Esophagus muscularis mucosa (tissue), 4 donors: ENCODE data around the gene CARMIL3. TPM values are rescaled to one million over a fixed set of nuclear protein-coding genes. Genes with fewer than 3 reads are reported as not detected.

ENCODE experiments used
- DNase-seq: peaks from one replicate; pipeline ENCODE4 v3.0.0-alpha.2; 2017; ENCODE audit errors: extremely low spot score
- H3K27ac ChIP-seq, 4 donors: fragments of 200-600 bp; sonication (generic); replicated peaks in 1 of 4; 1 replicate in 3 of 4; 2 replicates in 1 of 4; pipeline ENCODE4 v1.5.1; 2016 to 2019; ENCODE audit warnings: mild to moderate bottlenecking in 1 of 4
- H3K27me3 ChIP-seq, 4 donors: fragments of 200-600 bp; sonication (generic); one replicate each; pipeline versions ENCODE4 v1.5.1 to v1.6.0; 2016 to 2019
- H3K36me3 ChIP-seq, 4 donors: fragments of 200-600 bp; sonication (generic); one replicate each; pipeline ENCODE4 v1.5.1; 2016 to 2019
- H3K4me1 ChIP-seq, 4 donors: fragments of 200-600 bp; sonication (generic); one replicate each; pipeline ENCODE4 v1.5.1; 2016 to 2019
- H3K4me3 ChIP-seq, 4 donors: fragments of 200-600 bp; sonication (generic); 1 replicate in 2 of 4; 2 replicates in 2 of 4; pipeline ENCODE4 v1.5.1; 2016 to 2019; ENCODE audit warnings: mild to moderate bottlenecking in 4 of 4, moderate library complexity in 1 of 4
- H3K9me3 ChIP-seq, 4 donors: fragments of 200-600 bp; sonication (generic); 1 replicate in 3 of 4; 2 replicates in 1 of 4; pipeline ENCODE4 v1.5.1; 2016 to 2019
- EP300 ChIP-seq: sonication (generic); formaldehyde crosslinking; IDR thresholded peaks from one replicate; pipeline ENCODE4 v1.6.1; 2017; ENCODE audit warnings: antibody characterized with exemption
- POLR2A ChIP-seq: fragments of 450-650 bp; IDR thresholded peaks from one replicate; pipeline ENCODE4 v1.6.1; 2017; ENCODE audit warnings: antibody characterized with exemption, moderate library complexity, mild to moderate bottlenecking, low read depth
- POLR2AphosphoS5 ChIP-seq, 2 donors: sonication (generic); formaldehyde crosslinking; IDR thresholded peaks; one replicate each; pipeline ENCODE4 v1.6.1; 2017; ENCODE audit warnings: antibody characterized with exemption in 2 of 2
- WGBS: methylation state at CpG from one replicate; pipeline ENCODE4 v1.1.5; 2018; 5-methylcytosine and 5-hydroxymethylcytosine counted together
- intact Hi-C: fragments of 100-400 bp; cut with DNase I; formaldehyde crosslinking; loops from one replicate; pipeline ENCODE4 v1.15.1; 2023
- total RNA-seq, 4 donors: library from RNA; depleted of rRNA; stranded (reverse); fragments of >200 nt; gene quantifications; one replicate each; pipeline versions ENCODE4 v1.1.0 to v1.2.1, GENCODE V29; 2016
- TF ChIP-seq, protein P1 (sequence below), 3 experiments: fragments of 200-600 bp in 2 of 3; fragments of 450-650 bp in 1 of 3; sonication (generic) in 2 of 3; IDR thresholded peaks; one replicate each; pipeline ENCODE4 v1.5.1; 2017 to 2019; ENCODE audit warnings: antibody characterized with exemption in 3 of 3, mild to moderate bottlenecking in 2 of 3, moderate library complexity in 1 of 3

The CARMIL3 gene
- total RNA-seq, 4 donors from 2014 or later: 0.17 to 0.29 TPM; not detected in 2

- DNase-seq: no peak
- intact Hi-C loops: no loop called here
Measured at GRCh38 chr14:24098229-24098926, 46.6 kb downstream of the CARMIL3 start.

GRCh38 chr14:24098927-24099813, 47.4 kb downstream of the CARMIL3 start:
- Histone ChIP-seq H3K4me1 (peaks cover 13 to 14% (median 14%) of the 10 kb centered on the region in 4 donors), H3K27ac (no peak overlapping the region), H3K36me3 (peaks cover 5 to 39% (median 24%) of the 10 kb centered on the region in 4 donors), H3K4me3 (no peak overlapping the region), H3K9me3 (no peaks in the 10 kb centered on the region), H3K27me3 (no peaks in the 10 kb centered on the region)
- 92% methylated on average over 15 of the region's 17 CpGs for WGBS
- intact Hi-C loops: no loop called here
- no peak for DNase-seq
- TF ChIP-seq EP300 (no peak), POLR2AphosphoS5 (IDR thresholded peaks at IDR 0.05) (no peak), POLR2A (no peak)
- TF ChIP-seq, protein P1, sequence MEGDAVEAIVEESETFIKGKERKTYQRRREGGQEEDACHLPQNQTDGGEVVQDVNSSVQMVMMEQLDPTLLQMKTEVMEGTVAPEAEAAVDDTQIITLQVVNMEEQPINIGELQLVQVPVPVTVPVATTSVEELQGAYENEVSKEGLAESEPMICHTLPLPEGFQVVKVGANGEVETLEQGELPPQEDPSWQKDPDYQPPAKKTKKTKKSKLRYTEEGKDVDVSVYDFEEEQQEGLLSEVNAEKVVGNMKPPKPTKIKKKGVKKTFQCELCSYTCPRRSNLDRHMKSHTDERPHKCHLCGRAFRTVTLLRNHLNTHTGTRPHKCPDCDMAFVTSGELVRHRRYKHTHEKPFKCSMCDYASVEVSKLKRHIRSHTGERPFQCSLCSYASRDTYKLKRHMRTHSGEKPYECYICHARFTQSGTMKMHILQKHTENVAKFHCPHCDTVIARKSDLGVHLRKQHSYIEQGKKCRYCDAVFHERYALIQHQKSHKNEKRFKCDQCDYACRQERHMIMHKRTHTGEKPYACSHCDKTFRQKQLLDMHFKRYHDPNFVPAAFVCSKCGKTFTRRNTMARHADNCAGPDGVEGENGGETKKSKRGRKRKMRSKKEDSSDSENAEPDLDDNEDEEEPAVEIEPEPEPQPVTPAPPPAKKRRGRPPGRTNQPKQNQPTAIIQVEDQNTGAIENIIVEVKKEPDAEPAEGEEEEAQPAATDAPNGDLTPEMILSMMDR (IDR thresholded peaks at IDR 0.05): no peak

More at GRCh38 chr14:24098229-24098926, 46.6 kb downstream of the CARMIL3 start:
- no peak overlapping the region for H3K4me3 ChIP-seq
- H3K36me3 ChIP-seq: peaks cover 5 to 35% (median 20%) of the 10 kb centered on the region in 4 donors
- H3K27ac ChIP-seq: no peak overlapping the region
- H3K4me1 ChIP-seq: peaks cover 16 to 20% (median 20%) of the 10 kb centered on the region in 4 donors
- 94% methylated on average over 12 of the region's 16 CpGs for WGBS
- TF ChIP-seq, protein P1 (IDR thresholded peaks at IDR 0.05): no peak
- TF ChIP-seq EP300 (no peak), POLR2AphosphoS5 (IDR thresholded peaks at IDR 0.05) (no peak), POLR2A (no peak)
- no peaks in the 10 kb centered on the region for H3K9me3 ChIP-seq
- H3K27me3 ChIP-seq: no peaks in the 10 kb centered on the region

DNA sequence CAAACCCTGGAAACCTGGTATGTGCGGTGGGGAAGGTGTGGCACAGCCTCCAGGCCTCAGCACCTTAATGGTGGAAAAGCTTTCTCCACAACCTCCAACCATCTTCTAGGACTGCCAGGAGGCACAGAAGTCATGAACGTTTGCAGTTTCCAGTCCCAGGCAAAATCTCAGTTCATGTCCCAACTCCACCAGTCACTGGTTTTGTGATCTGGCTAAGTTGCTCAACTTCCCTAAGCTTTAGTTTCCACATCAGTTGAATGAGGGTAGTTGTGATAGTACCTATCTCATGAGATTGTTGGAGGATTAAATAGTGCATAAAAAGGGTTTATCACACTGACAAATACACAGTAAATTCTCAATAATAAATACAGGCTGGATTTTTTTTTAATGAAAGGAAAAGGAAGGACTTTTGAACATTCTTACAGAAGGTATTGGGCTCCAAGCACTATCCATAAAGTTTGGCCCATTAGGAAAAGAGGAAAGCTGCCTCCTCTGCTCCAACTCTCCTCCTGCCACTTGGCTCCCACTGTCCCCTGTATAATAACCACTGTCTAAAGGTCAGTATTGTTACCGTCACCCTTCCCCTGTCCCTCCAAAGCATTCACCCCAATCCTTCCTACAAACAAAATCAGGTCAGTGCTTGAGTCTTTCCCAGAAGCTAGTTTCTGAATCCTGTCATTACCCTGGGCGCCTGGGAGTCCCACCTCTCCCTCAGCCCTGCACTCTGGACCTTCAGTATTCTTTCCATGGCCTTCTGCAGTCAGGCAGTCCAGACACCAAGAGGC, 48.6 kb downstream of the CARMIL3 start:
- Histone ChIP-seq H3K36me3 (peaks cover 5 to 39% (median 24%) of the 10 kb centered on the region in 4 donors), H3K27ac (no peak overlapping the region), H3K4me3 (no peak overlapping the region), H3K9me3 (no peaks in the 10 kb centered on the region), H3K27me3 (no peaks in the 10 kb centered on the region), H3K4me1 (peaks cover 3 to 6% (median 5%) of the 10 kb centered on the region in 4 donors)
- TF ChIP-seq POLR2AphosphoS5 (IDR thresholded peaks at IDR 0.05) (no peak), POLR2A (no peak), EP300 (no peak)
- TF ChIP-seq, protein P1 (IDR thresholded peaks at IDR 0.05): no peak
- no peak for DNase-seq
- intact Hi-C loops: no loop called here
- 76% methylated on average over 4 of the region's 4 CpGs for WGBS

DNA sequence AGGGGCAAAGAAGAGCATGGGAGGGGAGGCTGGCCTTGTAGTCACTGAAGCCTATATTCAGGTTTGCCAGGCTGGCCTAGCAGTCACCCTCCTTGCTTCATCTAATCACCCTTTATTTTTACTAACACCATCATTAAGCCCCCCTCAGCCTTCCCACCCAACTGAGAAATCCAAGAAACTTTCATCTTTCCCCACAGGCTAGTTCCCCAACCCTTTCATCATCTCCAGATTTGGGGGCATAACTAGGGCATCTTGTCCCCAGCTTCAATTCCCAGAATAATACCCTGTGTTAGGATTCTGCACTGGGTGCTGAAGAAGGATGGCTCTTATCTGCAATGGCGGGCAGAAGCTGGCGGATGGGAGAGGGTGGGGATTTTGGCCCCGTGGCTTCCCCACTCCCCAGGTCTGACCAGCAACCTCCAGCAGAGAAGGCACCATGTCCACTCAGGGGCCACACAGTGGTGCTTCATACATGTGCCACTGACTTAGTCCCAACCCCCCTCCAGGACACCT, 49.2 kb downstream of the CARMIL3 start:
- no peaks in the 10 kb centered on the region for H3K9me3 ChIP-seq
- no peaks in the 10 kb centered on the region for H3K4me1 ChIP-seq
- intact Hi-C loops: no loop called here
- H3K36me3 ChIP-seq: peaks cover 5 to 39% (median 24%) of the 10 kb centered on the region in 4 donors
- no peak overlapping the region for H3K4me3 ChIP-seq
- TF ChIP-seq POLR2A: no peak
- no peak for TF ChIP-seq POLR2AphosphoS5 (IDR thresholded peaks at IDR 0.05)
- TF ChIP-seq, protein P1 (IDR thresholded peaks at IDR 0.05): no peak
- no peak for TF ChIP-seq EP300
- WGBS: 100% methylated on average over 3 of the region's 3 CpGs
- no peaks in the 10 kb centered on the region for H3K27me3 ChIP-seq
- DNase-seq: no peak
- H3K27ac ChIP-seq: no peak overlapping the region
